Measurements from ENCODE around the gene FN1. TPM values are rescaled to one million over a fixed set of nuclear protein-coding genes. Genes with fewer than 3 reads are reported as not detected.

Gene FN1
- total RNA-seq, 1 experiment from 2014 or later, result 102 TPM

DNA sequence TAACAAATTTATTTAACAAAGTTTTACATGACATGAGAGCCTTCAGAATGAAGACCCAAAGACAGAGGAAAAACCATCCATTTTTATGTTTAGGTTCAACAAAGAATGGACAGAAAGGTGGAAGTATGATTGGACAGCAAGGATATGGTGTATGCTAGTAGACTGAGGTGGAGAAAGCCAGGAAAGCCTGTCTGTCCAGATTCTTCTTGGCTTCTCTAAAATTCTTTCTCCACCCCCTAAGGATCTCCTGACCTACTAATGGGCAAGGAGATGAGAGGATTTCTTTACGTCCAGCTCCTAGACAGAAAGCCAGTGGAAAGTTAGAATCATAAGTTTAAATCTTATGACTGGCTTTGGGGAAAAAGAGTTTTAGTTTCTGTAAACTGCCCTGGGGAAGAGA is 121.0 kb downstream of the FN1 start (continued):
- TF ChIP-seq, protein P1, sequence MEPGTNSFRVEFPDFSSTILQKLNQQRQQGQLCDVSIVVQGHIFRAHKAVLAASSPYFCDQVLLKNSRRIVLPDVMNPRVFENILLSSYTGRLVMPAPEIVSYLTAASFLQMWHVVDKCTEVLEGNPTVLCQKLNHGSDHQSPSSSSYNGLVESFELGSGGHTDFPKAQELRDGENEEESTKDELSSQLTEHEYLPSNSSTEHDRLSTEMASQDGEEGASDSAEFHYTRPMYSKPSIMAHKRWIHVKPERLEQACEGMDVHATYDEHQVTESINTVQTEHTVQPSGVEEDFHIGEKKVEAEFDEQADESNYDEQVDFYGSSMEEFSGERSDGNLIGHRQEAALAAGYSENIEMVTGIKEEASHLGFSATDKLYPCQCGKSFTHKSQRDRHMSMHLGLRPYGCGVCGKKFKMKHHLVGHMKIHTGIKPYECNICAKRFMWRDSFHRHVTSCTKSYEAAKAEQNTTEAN (CRISPR knock-in tag; IDR thresholded peaks at IDR 0.05), result no peak
- TF ChIP-seq, protein P2, sequence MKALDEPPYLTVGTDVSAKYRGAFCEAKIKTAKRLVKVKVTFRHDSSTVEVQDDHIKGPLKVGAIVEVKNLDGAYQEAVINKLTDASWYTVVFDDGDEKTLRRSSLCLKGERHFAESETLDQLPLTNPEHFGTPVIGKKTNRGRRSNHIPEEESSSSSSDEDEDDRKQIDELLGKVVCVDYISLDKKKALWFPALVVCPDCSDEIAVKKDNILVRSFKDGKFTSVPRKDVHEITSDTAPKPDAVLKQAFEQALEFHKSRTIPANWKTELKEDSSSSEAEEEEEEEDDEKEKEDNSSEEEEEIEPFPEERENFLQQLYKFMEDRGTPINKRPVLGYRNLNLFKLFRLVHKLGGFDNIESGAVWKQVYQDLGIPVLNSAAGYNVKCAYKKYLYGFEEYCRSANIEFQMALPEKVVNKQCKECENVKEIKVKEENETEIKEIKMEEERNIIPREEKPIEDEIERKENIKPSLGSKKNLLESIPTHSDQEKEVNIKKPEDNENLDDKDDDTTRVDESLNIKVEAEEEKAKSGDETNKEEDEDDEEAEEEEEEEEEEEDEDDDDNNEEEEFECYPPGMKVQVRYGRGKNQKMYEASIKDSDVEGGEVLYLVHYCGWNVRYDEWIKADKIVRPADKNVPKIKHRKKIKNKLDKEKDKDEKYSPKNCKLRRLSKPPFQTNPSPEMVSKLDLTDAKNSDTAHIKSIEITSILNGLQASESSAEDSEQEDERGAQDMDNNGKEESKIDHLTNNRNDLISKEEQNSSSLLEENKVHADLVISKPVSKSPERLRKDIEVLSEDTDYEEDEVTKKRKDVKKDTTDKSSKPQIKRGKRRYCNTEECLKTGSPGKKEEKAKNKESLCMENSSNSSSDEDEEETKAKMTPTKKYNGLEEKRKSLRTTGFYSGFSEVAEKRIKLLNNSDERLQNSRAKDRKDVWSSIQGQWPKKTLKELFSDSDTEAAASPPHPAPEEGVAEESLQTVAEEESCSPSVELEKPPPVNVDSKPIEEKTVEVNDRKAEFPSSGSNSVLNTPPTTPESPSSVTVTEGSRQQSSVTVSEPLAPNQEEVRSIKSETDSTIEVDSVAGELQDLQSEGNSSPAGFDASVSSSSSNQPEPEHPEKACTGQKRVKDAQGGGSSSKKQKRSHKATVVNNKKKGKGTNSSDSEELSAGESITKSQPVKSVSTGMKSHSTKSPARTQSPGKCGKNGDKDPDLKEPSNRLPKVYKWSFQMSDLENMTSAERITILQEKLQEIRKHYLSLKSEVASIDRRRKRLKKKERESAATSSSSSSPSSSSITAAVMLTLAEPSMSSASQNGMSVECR (CRISPR knock-in tag; IDR thresholded peaks at IDR 0.05; ENCODE audit: borderline replicate concordance), result no peak
- TF ChIP-seq JAZF1 (CRISPR knock-in tag; IDR thresholded peaks at IDR 0.05) (no peak), HMGA2 (CRISPR knock-in tag; IDR thresholded peaks at IDR 0.05) (no peak), ZNF263 (CRISPR knock-in tag; IDR thresholded peaks at IDR 0.05; ENCODE audit: low read depth) (no peak), MXD4 (CRISPR knock-in tag; IDR thresholded peaks at IDR 0.05; ENCODE audit: borderline replicate concordance) (no peak)
- TF ChIP-seq, protein P3, sequence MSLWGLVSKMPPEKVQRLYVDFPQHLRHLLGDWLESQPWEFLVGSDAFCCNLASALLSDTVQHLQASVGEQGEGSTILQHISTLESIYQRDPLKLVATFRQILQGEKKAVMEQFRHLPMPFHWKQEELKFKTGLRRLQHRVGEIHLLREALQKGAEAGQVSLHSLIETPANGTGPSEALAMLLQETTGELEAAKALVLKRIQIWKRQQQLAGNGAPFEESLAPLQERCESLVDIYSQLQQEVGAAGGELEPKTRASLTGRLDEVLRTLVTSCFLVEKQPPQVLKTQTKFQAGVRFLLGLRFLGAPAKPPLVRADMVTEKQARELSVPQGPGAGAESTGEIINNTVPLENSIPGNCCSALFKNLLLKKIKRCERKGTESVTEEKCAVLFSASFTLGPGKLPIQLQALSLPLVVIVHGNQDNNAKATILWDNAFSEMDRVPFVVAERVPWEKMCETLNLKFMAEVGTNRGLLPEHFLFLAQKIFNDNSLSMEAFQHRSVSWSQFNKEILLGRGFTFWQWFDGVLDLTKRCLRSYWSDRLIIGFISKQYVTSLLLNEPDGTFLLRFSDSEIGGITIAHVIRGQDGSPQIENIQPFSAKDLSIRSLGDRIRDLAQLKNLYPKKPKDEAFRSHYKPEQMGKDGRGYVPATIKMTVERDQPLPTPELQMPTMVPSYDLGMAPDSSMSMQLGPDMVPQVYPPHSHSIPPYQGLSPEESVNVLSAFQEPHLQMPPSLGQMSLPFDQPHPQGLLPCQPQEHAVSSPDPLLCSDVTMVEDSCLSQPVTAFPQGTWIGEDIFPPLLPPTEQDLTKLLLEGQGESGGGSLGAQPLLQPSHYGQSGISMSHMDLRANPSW (CRISPR knock-in tag; conservative IDR thresholded peaks at IDR 0.05; ENCODE audit: low read depth), result no peak

DNA sequence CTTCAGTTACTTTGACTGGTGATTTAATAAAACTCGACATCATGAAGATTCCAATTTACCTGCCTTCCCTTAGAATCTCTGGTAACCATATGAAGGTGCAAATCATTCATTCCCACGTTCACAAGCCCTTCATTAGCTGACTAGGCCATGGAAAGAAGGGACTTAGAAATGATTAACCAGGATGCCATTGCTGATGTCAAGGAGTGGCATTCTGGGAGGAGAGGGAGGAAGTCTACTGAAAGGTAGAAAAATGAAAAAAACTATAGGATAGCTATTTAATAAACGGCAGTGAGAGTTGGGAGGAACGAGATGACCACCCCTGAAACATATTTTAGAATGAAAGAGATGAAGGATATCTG is 122.6 kb downstream of the FN1 start:
- Mint-ChIP-seq H3K27ac (no peak overlapping the region; the same call in 1 of the 2 replicates), H3K36me3 (peaks cover 46% of the 10 kb centered on the region), H3K27me3 (ENCODE audit: low read depth) (no peaks in the 10 kb centered on the region), H3K4me3 (peak overlapping the region; percentile 93), H3K9me3 (peaks cover 6% of the 10 kb centered on the region), H3K4me1 (peaks cover 24% of the 10 kb centered on the region)
- ChIA-PET CTCF (no interaction called here), POLR2A (no interaction called here)
- ATAC-seq, result no peak
- no peak for TF ChIP-seq SP1 (CRISPR knock-in tag; conservative IDR thresholded peaks at IDR 0.05)
- TF ChIP-seq TCF7 (CRISPR knock-in tag; IDR thresholded peaks at IDR 0.05; ENCODE audit: low read depth), result no peak
- TF ChIP-seq ZNF263 (CRISPR knock-in tag; IDR thresholded peaks at IDR 0.05; ENCODE audit: low read depth), result no peak
- no peak for TF ChIP-seq ZNF219 (CRISPR knock-in tag; IDR thresholded peaks at IDR 0.05; ENCODE audit: borderline replicate concordance)
- TF ChIP-seq, protein P4, sequence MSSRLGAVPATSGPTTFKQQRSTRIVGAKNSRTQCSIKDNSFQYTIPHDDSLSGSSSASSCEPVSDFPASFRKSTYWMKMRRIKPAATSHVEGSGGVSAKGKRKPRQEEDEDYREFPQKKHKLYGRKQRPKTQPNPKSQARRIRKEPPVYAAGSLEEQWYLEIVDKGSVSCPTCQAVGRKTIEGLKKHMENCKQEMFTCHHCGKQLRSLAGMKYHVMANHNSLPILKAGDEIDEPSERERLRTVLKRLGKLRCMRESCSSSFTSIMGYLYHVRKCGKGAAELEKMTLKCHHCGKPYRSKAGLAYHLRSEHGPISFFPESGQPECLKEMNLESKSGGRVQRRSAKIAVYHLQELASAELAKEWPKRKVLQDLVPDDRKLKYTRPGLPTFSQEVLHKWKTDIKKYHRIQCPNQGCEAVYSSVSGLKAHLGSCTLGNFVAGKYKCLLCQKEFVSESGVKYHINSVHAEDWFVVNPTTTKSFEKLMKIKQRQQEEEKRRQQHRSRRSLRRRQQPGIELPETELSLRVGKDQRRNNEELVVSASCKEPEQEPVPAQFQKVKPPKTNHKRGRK (CRISPR knock-in tag; IDR thresholded peaks at IDR 0.05; ENCODE audit: borderline replicate concordance), result no peak
- no peak for TF ChIP-seq JAZF1 (CRISPR knock-in tag; IDR thresholded peaks at IDR 0.05)
- TF ChIP-seq NR1H2 (CRISPR knock-in tag; IDR thresholded peaks at IDR 0.05), result no peak
- no peak for DNase-seq (ENCODE audit: low spot score)

Data from WTC11 (cell line).